Measurements from ENCODE around the gene GPR132. TPM values are rescaled to one million over a fixed set of nuclear protein-coding genes. Genes with fewer than 3 reads are reported as not detected.

The GPR132 gene
- total RNA-seq, 1 donor from 2014 or later = 9.1 TPM

- Histone ChIP-seq H3K9me3 (no peaks in the 10 kb centered on the region), H3K27me3 (no peaks in the 10 kb centered on the region), H3K27ac (no peak overlapping the region), H3K36me3 (no peaks in the 10 kb centered on the region), H3K4me3 (no peak overlapping the region), H3K4me1 (no peaks in the 10 kb centered on the region)
- intact Hi-C loops (cut with DNase I) = no loop called here
- TF ChIP-seq CTCF (IDR thresholded peaks at IDR 0.05) = no peak
- TF ChIP-seq POLR2A (IDR thresholded peaks at IDR 0.05) = no peak
- no peak for TF ChIP-seq POLR2AphosphoS5 (IDR thresholded peaks at IDR 0.05; ENCODE audit: insufficient read depth in 1 of 2, low read depth in 1 of 2)
- no peak for DNase-seq (ENCODE audit: extremely low spot score in 2 of 2)
These were observed 13.1 kb downstream of the GPR132 start for GRCh38 chr14:105052110-105052458.

GRCh38 chr14:105051182-105052109, 13.8 kb downstream of the GPR132 start:
- Histone ChIP-seq H3K36me3 (no peaks in the 10 kb centered on the region), H3K27me3 (no peaks in the 10 kb centered on the region), H3K9me3 (no peaks in the 10 kb centered on the region), H3K4me3 (no peak overlapping the region), H3K27ac (no peak overlapping the region), H3K4me1 (no peaks in the 10 kb centered on the region)
- DNase-seq (ENCODE audit: extremely low spot score in 2 of 2) = peak in 1 of 2 donors; percentile 94
- TF ChIP-seq POLR2AphosphoS5 (IDR thresholded peaks at IDR 0.05; ENCODE audit: insufficient read depth in 1 of 2, low read depth in 1 of 2) = no peak
- TF ChIP-seq POLR2A (IDR thresholded peaks at IDR 0.05) = no peak
- TF ChIP-seq CTCF (IDR thresholded peaks at IDR 0.05) = no peak
- intact Hi-C loops (cut with DNase I) = no loop called here

GRCh38 chr14:105050551-105050897, 14.7 kb downstream of the GPR132 start:
- DNase-seq (ENCODE audit: extremely low spot score in 2 of 2) = peak in 1 of 2 donors; percentile 91
- intact Hi-C loops (cut with DNase I) = no loop called here
- TF ChIP-seq CTCF (IDR thresholded peaks at IDR 0.05) (no peak), POLR2AphosphoS5 (IDR thresholded peaks at IDR 0.05; ENCODE audit: insufficient read depth in 1 of 2, low read depth in 1 of 2) (no peak), POLR2A (IDR thresholded peaks at IDR 0.05) (no peak)

GRCh38 chr14:105049753-105050550, 15.3 kb downstream of the GPR132 start:
- no peaks in the 10 kb centered on the region for H3K4me1 ChIP-seq

More at GRCh38 chr14:105050551-105050897, 14.7 kb downstream of the GPR132 start:
- Histone ChIP-seq H3K27ac (no peak overlapping the region), H3K9me3 (no peaks in the 10 kb centered on the region), H3K36me3 (no peaks in the 10 kb centered on the region), H3K27me3 (no peaks in the 10 kb centered on the region), H3K4me1 (no peaks in the 10 kb centered on the region), H3K4me3 (no peak overlapping the region)

More at GRCh38 chr14:105049753-105050550, 15.3 kb downstream of the GPR132 start:
- no peaks in the 10 kb centered on the region for H3K36me3 ChIP-seq
- no peaks in the 10 kb centered on the region for H3K27me3 ChIP-seq
- H3K27ac ChIP-seq = no peak overlapping the region
- intact Hi-C loops (cut with DNase I) = loop anchor here (5.0 kb wide), 1 partner anchor 153 kb away; no protein-coding TSS in a partner anchor
- no peak for TF ChIP-seq POLR2A (IDR thresholded peaks at IDR 0.05)
- no peak for TF ChIP-seq CTCF (IDR thresholded peaks at IDR 0.05)
- TF ChIP-seq POLR2AphosphoS5 (IDR thresholded peaks at IDR 0.05; ENCODE audit: insufficient read depth in 1 of 2, low read depth in 1 of 2) = no peak
- DNase-seq (ENCODE audit: extremely low spot score in 2 of 2) = no peak
- no peaks in the 10 kb centered on the region for H3K9me3 ChIP-seq
- no peak overlapping the region for H3K4me3 ChIP-seq

Data from vagina (tissue), 2 donors.